Measurements from ENCODE around the gene HES2. TPM values are rescaled to one million over a fixed set of nuclear protein-coding genes. Genes with fewer than 3 reads are reported as not detected.
A peak's percentile ranks its signal among the peaks of the same experiment; 100 is the strongest.

The HES2 gene
- total and polyA plus RNA-seq, 2 experiments from 2014 or later: 1.6 to 2.1 TPM

DNA sequence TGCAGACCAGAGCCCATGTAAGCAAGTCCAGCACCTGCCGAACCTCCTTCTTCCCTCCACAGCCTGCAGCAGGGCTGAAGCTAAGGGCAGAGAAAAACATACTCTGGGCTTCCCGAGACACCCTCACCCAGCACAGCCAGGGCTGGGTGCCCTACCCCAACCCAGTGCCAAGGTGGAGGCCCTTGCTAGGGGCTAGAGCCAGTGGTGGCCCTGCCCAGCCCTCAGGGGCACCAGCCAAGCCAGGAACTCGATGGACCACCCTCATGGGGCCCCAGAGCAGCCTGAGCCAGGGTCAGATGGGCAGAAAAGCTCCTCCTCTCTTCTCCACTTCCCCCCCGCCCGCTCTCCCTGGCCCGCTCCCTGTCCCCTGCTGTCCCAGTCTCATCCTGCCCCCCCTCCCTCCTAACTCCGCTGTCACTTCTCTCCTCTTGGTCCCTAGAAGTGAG lies 30.3 kb upstream of the HES2 start:
- Mint-ChIP-seq H3K27me3 (ENCODE audit: insufficient read depth, low read depth, poor library complexity) (peaks cover 37% of the 10 kb centered on the region), H3K36me3 (ENCODE audit: low read depth) (peaks cover 8% of the 10 kb centered on the region; the same call in 1 of the 3 replicates), H3K9me3 (no peaks in the 10 kb centered on the region), H3K27ac (no peak overlapping the region), H3K4me3 (peak overlapping the region; percentile 54; the same call in 1 of the 3 replicates), H3K4me1 (peaks cover 32% of the 10 kb centered on the region)
- no peaks in the 10 kb centered on the region for H3K79me2 ChIP-seq (replicated peaks; ENCODE audit: insufficient read depth)
- peaks cover 7% of the 10 kb centered on the region; the same call in 1 of the 2 replicates for H3K4me1 ChIP-seq (ENCODE audit: insufficient read depth)
- H2AFZ ChIP-seq: no peak overlapping the region
- no peaks in the 10 kb centered on the region for H4K20me1 ChIP-seq (replicated peaks; ENCODE audit: insufficient read depth)
- H3K4me3 ChIP-seq: no peak overlapping the region
- TF ChIP-seq STAT1 (IDR thresholded peaks at IDR 0.05; ENCODE audit: unreplicated experiment) (no peak), ZNF114 (CRISPR knock-in tag; IDR thresholded peaks at IDR 0.05) (no peak), POLR2AphosphoS5 (IDR thresholded peaks at IDR 0.05; ENCODE audit: low read depth) (no peak), ZNF331 (CRISPR knock-in tag; IDR thresholded peaks at IDR 0.05; ENCODE audit: low read depth) (no peak), JUNB (IDR thresholded peaks at IDR 0.05; ENCODE audit: unreplicated experiment) (no peak)
- TF ChIP-seq, protein P1, sequence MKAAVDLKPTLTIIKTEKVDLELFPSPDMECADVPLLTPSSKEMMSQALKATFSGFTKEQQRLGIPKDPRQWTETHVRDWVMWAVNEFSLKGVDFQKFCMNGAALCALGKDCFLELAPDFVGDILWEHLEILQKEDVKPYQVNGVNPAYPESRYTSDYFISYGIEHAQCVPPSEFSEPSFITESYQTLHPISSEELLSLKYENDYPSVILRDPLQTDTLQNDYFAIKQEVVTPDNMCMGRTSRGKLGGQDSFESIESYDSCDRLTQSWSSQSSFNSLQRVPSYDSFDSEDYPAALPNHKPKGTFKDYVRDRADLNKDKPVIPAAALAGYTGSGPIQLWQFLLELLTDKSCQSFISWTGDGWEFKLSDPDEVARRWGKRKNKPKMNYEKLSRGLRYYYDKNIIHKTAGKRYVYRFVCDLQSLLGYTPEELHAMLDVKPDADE (IDR thresholded peaks at IDR 0.05): no peak
- no peaks in the 10 kb centered on the region for H3K9me2 ChIP-seq (ENCODE audit: insufficient read depth)
- H3K27ac ChIP-seq (ENCODE audit: low read depth): no peak overlapping the region
- ATAC-seq (no peak), DNase-seq (ENCODE audit: low spot score) (no peak)
- H3K4me2 ChIP-seq: no peak overlapping the region
- H3F3A ChIP-seq (replicated peaks; ENCODE audit: low read depth): peaks cover 4% of the 10 kb centered on the region; the same call in 1 of the 2 replicates
- H3K36me3 ChIP-seq (ENCODE audit: insufficient read depth): no peaks in the 10 kb centered on the region
- H3K27me3 ChIP-seq (ENCODE audit: insufficient read depth): peaks cover 23% of the 10 kb centered on the region

DNA sequence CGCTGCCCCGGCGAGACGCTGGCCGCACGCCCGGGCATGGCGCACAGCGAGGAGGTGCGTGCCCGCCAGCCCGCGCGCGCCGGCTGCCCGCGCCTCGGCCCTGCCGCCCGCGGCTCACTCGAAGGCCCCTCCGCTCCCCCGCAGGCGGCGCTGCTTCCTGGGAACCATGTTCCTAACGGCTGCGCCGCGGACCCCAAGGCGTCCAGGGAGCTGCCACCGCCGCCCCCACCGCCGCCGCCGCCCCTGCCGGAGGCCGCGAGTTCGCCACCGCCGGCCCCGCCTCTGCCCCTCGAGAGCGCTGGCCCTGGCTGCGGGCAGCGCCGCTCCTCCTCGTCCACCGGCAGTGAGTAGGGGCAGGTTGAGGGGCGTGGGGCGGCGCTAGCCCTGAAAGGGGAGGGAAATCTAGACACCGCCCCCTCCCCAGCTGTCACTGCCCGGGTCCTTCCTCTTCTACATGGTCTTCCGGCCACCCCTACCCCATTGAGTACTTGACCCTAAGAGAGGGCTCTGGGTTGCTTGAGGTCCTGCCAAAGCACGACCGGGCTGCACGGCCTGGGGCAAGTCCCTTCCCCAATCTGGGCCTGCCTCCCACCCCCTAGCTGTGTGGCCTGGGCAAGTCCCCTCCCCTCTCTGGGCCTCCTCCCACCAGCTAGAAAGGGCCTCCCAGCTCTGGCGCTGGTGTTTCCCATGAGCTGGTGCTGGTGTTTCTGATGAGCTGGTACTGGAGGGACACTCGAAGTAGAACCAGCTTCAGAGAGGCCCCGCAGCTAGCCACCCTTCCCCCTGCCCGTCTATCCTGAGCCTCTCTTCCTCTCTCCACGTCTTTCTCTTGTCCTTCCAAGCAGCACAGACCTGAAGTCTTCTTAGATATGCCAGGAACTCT lies 29.3 kb upstream of the HES2 start:
- Histone ChIP-seq H3K4me1 (ENCODE audit: insufficient read depth) (peaks cover 7% of the 10 kb centered on the region; the same call in 1 of the 2 replicates), H3K27me3 (ENCODE audit: insufficient read depth) (peaks cover 16% of the 10 kb centered on the region), H3K27ac (ENCODE audit: low read depth) (no peak overlapping the region), H2AFZ (no peak overlapping the region), H3K79me2 (replicated peaks; ENCODE audit: insufficient read depth) (no peaks in the 10 kb centered on the region), H3K9me2 (ENCODE audit: insufficient read depth) (no peaks in the 10 kb centered on the region), H3K36me3 (ENCODE audit: insufficient read depth) (no peaks in the 10 kb centered on the region), H3K4me2 (peak overlapping the region; percentile 84), H4K20me1 (replicated peaks; ENCODE audit: insufficient read depth) (no peaks in the 10 kb centered on the region), H3K4me3 (peak overlapping the region; percentile 70; the same call in 1 of the 2 replicates), H3F3A (replicated peaks; ENCODE audit: low read depth) (peaks cover 4% of the 10 kb centered on the region; the same call in 1 of the 2 replicates)
- no peak overlapping the region for H3K27ac Mint-ChIP-seq
- peaks cover 8% of the 10 kb centered on the region; the same call in 1 of the 3 replicates for H3K36me3 Mint-ChIP-seq (ENCODE audit: low read depth)
- TF ChIP-seq, protein P2, sequence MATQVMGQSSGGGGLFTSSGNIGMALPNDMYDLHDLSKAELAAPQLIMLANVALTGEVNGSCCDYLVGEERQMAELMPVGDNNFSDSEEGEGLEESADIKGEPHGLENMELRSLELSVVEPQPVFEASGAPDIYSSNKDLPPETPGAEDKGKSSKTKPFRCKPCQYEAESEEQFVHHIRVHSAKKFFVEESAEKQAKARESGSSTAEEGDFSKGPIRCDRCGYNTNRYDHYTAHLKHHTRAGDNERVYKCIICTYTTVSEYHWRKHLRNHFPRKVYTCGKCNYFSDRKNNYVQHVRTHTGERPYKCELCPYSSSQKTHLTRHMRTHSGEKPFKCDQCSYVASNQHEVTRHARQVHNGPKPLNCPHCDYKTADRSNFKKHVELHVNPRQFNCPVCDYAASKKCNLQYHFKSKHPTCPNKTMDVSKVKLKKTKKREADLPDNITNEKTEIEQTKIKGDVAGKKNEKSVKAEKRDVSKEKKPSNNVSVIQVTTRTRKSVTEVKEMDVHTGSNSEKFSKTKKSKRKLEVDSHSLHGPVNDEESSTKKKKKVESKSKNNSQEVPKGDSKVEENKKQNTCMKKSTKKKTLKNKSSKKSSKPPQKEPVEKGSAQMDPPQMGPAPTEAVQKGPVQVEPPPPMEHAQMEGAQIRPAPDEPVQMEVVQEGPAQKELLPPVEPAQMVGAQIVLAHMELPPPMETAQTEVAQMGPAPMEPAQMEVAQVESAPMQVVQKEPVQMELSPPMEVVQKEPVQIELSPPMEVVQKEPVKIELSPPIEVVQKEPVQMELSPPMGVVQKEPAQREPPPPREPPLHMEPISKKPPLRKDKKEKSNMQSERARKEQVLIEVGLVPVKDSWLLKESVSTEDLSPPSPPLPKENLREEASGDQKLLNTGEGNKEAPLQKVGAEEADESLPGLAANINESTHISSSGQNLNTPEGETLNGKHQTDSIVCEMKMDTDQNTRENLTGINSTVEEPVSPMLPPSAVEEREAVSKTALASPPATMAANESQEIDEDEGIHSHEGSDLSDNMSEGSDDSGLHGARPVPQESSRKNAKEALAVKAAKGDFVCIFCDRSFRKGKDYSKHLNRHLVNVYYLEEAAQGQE (IDR thresholded peaks at IDR 0.05; ENCODE audit: unreplicated experiment): no peak
- TF ChIP-seq CREB1 (CRISPR knock-in tag; IDR thresholded peaks at IDR 0.05; ENCODE audit: low read depth) (no peak), EZH2phosphoT487 (IDR thresholded peaks at IDR 0.05; ENCODE audit: unreplicated experiment) (no peak), STAT1 (IDR thresholded peaks at IDR 0.05; ENCODE audit: unreplicated experiment) (no peak), ZNF114 (CRISPR knock-in tag; IDR thresholded peaks at IDR 0.05) (no peak), POLR2AphosphoS5 (IDR thresholded peaks at IDR 0.05; ENCODE audit: low read depth) (no peak)
- TF ChIP-seq, protein P3, sequence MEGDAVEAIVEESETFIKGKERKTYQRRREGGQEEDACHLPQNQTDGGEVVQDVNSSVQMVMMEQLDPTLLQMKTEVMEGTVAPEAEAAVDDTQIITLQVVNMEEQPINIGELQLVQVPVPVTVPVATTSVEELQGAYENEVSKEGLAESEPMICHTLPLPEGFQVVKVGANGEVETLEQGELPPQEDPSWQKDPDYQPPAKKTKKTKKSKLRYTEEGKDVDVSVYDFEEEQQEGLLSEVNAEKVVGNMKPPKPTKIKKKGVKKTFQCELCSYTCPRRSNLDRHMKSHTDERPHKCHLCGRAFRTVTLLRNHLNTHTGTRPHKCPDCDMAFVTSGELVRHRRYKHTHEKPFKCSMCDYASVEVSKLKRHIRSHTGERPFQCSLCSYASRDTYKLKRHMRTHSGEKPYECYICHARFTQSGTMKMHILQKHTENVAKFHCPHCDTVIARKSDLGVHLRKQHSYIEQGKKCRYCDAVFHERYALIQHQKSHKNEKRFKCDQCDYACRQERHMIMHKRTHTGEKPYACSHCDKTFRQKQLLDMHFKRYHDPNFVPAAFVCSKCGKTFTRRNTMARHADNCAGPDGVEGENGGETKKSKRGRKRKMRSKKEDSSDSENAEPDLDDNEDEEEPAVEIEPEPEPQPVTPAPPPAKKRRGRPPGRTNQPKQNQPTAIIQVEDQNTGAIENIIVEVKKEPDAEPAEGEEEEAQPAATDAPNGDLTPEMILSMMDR (conservative IDR thresholded peaks at IDR 0.05; ENCODE audit: low read depth in 2 of 2): peak in 1 of 2 experiments; percentile 24; a peak in 1 of 4 replicates
- ATAC-seq (peak; percentile 3), DNase-seq (ENCODE audit: low spot score) (peak; percentile 75)
- peak overlapping the region; percentile 54 for H3K4me3 Mint-ChIP-seq
- no peaks in the 10 kb centered on the region for H3K9me3 Mint-ChIP-seq
- peaks cover 31% of the 10 kb centered on the region for H3K27me3 Mint-ChIP-seq (ENCODE audit: insufficient read depth, low read depth, poor library complexity)
- peaks cover 35% of the 10 kb centered on the region for H3K4me1 Mint-ChIP-seq
